Left cardiac atrium (tissue), 4 donors: ENCODE results near the gene ITSN1. TPM values are rescaled to one million over a fixed set of nuclear protein-coding genes. Genes with fewer than 3 reads are reported as not detected.
A peak's percentile ranks its signal among the peaks of the same experiment; 100 is the strongest.
"Not testable (repeated sequence)": the region's sequence is repeated elsewhere in the genome, so short reads cannot be mapped to it uniquely, and the experiment has no call there.

Source experiments
- ATAC-seq, 2 donors: fragments of 200-7000 bp; cut with Tn5 transposase; one replicate each; pipeline ENCODE4 v1.9.1; 2020; ENCODE audit warnings: mild to moderate bottlenecking in 2 of 2, moderate library complexity in 2 of 2
- DNase-seq: peaks from one replicate; pipeline ENCODE4 v3.0.0-alpha.2; 2020
- intact Hi-C, 2 donors: fragments of 100-400 bp; cut with DNase I; formaldehyde crosslinking; loops; one replicate each; pipeline versions ENCODE4 v1.14.1 to v1.15.1; 2022 to 2023
- total RNA-seq, 2 donors: library from RNA; stranded (reverse); fragmentation: NEBNext Ultra II Directional; extraction: Animal tissue kit (Norgen Biotek cat#: 25700); gene quantifications; one replicate each; pipeline ENCODE4 v1.2.1, GENCODE V29; 2021
- donor health status: DM: no; HTN: yes; CAD: no.
- donor health status: DM: no; HTN: yes; CAD: no; lungs with severe emphysema.
- donor health status: DM: yes; HTN: yes; CAD: no.
- donor health status: Dilated cardiomyopathy.

Gene ITSN1
- total RNA-seq, 2 donors from 2014 or later: 59.2 to 75.3 TPM

DNA sequence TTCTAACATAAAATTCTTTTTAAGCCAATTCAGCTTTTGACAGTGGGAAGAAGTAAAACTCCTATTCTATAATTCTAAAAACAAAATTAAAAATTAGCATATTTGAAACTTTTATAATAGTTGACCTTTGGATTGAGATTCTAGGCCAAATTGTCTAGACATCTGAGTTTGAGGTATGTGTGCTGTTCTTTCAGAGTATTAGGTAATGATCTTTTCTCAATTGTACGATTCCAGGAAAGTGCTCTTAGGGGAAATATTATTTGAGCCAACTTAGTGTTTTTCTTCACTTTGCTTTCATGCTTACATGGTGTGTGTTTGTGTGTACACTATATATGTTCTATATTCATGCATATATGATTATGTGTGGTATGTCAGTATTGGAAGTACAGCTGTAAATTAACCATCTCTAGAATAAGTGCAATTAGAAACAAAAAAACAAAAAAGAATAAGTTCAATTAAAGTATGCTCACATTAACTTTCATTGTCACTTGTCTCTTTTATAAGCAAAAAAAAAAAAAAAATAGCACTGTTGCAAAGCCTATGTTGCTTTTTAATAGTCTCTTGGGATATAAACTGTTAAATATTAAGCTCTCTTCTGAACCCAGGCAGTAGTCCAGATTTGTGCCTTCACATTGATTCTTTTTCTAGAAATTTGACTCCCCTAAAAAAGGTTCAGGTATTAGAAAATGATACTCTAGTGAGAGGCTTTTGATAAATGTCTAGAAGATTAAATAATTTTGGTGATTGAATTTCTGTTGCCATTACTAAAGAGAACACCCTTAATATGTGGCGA is 141.1 kb downstream of the ITSN1 start:
- intact Hi-C loops: no loop called here
- ATAC-seq: peak in 1 of 2 donors; percentile 41

DNA sequence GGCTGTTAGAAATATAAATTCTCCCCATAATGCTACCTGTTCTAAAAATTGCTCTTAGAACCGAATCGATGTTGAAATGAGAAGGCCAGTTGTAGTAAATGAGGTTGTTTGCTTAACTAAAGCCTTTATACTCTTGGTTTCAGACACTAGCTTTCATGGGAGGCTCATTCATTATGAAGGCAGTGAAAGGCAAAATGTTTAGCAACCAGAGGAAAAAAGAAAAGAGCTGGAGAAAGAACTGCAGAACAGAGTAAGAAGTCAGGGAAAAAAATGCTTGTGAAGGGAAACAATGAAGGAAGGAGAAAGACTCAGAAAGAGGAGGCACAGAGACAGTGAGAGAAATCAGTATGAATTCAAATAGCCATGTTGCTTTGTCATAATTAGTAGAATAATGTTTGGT is 145.1 kb downstream of the ITSN1 start:
- ATAC-seq (no peak), DNase-seq (no peak)
- intact Hi-C loops: no loop called here

More for the DNA sequence above, 141.1 kb downstream of the ITSN1 start:
- DNase-seq: no peak

DNA sequence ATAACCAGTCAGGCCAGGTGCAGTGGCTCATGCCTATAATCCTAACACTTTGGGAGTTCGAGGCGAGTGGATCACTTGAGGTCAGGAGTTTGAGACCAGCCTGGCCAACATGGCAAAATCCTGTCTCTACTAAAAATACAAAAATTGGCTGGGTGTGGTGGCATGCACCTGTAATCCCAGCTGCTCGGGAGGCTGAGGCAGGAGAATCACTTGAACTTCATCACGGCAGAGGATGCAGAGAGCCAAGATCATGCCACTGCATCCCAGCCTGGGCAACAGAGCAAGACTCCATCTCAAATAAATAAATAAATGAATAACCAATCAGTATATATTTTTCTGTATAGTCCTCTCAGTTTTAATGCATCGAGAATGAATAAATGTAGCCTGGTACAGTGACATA is 146.1 kb downstream of the ITSN1 start:
- DNase-seq, ATAC-seq, intact Hi-C loops: not testable (repeated sequence)

DNA sequence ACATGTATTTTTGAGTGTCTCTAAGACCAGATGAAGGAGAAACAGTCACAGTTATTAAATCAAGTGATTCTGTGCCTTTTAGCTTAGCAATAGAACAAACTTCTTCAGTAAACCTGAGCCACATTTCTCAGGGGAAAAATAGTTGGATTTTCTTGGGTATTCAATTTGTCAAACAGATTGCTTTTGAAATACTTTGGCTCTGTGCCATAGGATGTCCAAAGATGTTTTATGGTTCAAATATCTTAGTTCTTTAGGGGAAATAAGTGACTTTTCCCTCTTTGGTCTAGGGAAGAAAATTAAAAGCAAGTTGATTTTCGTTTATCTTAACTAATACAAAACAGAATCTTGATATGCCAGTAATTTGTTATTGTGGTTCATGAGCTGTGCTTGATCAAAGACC is 147.4 kb downstream of the ITSN1 start:
- DNase-seq (no peak), ATAC-seq (no peak)
- intact Hi-C loops: no loop called here

DNA sequence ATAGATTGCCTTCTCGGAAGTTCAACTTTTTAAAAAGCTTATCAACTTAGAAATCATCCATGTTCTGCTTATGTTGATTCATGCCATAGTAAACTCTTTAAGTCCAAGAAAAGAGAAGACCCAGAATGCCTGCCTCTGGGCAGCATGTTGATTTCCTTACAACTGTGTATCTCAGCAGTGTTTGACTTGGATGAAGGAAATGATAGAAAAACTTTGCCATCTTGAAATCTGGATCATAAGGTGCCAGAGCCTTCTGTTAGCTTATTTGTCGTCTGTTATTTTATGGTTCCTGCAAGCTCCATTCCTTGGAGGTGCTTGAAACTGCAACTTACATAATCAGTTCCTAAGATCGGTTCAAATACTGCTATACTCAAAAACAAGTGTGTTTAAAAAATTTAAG is 148.8 kb downstream of the ITSN1 start:
- no peak for DNase-seq
- intact Hi-C loops: no loop called here
- ATAC-seq: no peak

DNA sequence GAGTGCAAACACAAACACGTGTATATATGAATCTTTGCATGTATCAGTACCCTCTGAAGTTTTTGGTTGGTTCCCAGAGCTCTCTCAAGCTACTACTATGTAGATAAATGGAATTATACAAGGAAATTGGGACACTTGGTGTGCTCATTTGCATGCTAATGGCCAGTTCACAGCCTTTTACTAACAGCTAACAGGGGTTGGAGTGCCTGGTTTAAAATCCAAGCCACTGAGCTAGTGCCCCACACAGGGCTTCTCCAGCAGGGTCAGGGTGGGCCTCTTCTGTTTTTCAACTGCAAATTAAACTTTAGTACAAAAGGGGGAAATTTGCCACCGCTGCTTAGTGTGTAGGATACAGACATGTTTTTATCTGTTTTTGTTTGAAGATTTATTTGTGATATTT is 152.3 kb downstream of the ITSN1 start:
- ATAC-seq (no peak), DNase-seq (no peak)
- intact Hi-C loops: no loop called here

DNA sequence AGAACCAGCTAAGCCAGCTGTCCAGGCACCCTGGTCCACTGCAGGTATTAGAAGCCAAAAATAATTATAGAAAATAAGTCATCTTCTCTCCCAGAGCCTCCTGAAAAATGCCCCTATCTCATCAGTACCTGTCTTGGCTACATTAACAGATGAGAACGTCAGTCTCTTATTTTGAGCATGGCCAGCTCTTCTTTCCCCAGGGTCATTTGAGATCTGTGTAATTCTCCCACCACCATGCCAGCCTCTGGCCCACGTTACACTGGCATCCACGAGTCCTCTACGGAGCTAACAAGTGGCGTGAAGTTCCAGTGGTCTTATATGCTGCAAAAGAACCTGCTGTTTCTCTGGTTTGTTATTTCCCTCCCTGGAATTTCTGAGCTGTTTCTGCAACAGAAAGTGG is 155.3 kb downstream of the ITSN1 start:
- intact Hi-C loops: no loop called here
- ATAC-seq (no peak), DNase-seq (no peak)

DNA sequence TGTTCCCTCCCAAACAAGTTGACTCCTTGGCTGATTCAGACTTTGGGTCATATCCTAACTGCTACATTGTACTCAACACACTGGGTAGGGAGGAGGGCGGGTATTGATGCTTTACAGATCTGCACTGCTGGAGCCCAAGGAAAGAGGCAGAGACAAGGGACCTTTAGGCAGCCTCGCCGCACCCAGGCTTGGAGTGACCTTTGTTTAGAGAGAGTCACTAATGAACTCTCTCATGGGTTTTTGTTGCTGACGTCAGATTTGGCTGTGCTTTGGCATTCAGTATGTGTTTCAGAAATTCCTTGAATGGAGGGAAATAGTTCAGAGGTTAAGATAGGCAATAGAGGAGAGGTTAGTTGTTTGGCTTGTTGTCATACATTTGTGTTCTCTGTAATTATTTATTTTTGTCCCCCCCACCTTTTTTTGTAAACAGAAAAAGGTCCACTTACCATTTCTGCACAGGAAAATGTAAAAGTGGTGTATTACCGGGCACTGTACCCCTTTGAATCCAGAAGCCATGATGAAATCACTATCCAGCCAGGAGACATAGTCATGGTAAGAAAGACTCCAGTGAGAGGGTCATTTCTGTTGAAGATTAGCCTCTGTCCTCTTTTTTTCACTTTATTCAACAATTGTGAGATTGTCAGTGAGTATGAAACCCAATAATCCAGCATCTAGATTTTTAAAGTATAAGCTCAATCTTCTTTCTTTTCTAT is 157.2 kb downstream of the ITSN1 start:
- intact Hi-C loops: no loop called here
- peak; percentile 64 for DNase-seq
- peak; percentile 86 for ATAC-seq

DNA sequence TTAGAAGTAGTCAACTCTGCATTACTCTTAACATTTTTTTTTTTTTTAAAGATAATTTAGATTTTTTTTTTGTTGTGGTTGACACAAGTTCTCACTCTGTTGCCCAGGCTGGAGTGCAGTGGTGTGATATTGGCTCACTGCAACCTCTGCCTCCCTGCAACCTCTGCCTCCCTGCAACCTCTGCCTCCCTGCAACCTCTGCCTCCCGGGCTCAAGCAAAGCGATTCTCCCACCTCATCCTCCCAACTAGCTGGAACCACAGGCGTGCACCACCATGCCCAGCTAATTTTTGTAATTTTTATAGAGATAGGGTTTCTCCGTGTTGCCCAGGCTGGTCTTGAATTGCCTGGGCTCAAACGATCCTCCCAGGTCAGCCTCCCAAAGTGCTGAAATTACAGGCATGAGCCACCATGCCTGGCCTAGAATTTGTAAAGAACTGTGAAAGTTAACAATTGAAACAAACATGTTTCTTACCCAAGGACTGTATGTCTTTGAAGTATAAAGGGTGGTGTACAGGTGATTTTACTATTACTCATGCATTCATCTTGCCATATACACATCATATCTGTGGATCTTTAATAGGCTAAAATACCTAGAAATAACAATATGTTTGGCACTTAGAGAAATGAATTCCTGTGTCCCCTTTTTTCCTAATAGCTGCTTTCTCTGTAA is 158.6 kb downstream of the ITSN1 start:
- ATAC-seq (no peak), DNase-seq (no peak)
- intact Hi-C loops: no loop called here

DNA sequence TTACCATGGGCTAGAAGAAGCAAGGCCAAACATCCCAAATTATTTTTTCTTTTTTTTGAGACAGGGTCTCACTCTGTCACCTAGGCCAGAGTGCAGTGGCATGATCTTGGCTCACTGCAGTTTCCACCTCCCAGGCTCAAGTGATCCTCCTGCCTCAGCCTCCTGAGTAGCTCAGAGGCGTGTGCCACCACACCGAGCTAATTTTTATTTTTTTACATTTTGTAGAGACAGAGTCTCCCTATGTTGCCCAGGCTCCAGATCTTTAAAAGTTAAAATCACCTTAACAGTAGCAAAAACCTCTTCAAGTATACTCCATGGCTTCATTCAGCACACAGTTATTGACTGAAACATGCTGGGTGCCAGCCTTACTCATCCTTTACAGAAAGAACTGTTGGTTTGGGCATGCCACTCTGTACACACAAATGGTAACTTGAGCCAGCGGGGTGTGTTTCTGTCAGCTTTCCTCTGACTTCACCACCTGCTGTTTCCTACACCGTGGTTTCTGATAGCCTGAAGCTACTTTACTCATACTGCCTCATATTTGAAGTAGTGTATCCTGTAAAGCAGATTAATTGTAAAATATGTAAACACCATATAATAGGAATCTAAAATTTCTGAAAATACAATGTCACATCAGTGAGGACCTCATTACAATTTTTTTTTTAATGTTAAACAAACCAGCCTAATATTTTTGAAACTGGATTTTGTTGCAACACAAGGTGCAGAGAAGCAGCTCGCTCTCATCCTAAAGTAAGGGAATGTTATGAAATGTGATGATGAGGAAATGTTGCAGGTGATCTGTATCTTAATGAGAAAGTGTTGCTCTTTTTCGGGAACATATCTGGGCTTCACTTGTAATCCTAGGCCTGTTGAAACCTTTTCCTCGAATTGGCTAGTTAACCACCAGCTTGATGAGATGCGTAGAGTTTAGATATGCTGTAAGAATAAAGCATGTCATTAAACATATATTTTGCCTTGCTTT is 159.4 kb downstream of the ITSN1 start:
- DNase-seq: no peak
- intact Hi-C loops: no loop called here
- peak; percentile 9 to 44 for ATAC-seq

DNA sequence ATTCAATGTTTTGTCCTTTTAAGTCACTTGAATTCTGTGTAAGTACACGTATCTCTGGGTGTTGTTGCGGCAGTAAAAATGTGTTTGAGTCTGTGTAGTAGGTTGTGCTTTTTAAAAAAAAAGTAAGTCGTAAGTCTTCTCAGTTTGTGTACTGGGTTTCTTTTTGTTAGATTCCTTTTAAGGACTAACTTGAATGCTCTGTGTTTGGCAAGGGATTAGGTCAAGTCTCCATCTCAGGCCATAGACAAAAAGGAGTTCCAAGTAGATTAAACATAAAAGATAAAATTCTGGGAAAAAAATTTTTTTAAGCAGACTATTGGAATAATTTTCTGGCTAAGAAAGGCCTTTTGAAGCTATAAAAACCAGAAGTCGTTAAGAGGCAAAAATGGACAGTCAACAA is 160.2 kb downstream of the ITSN1 start:
- no peak for DNase-seq
- intact Hi-C loops: no loop called here
- peak; percentile 43 to 56 for ATAC-seq

DNA sequence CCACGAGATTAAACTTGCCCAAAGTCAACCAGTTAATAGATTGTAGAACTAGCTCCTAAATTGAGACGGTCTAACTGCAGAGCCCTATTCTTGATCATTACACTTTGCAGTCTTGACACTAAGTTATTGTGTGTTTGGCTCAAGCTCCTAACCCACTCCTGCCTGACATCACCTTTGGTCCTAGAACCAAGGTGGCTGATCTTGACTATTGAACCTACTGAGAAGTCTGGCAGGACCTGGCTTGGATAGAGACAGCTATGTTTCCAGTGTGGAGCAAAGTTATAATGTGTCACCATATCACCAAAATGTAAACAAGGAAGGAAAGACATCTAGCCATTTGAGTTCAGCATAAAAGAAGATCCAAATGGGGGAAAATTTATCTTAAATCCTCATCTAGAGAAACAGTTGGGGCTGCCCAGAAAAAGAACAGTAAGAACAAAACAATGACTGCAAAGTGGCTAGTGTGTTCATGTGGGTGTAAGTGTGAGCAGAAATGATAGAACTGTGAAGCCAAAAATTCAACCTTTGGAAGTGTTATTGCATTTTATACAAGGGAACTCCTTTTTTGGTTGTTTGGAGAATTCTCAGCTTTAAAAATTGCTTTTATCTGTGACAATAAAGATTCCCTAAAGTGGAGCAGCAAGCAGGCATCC is 166.5 kb downstream of the ITSN1 start:
- intact Hi-C loops: no loop called here
- DNase-seq (no peak), ATAC-seq (no peak)

DNA sequence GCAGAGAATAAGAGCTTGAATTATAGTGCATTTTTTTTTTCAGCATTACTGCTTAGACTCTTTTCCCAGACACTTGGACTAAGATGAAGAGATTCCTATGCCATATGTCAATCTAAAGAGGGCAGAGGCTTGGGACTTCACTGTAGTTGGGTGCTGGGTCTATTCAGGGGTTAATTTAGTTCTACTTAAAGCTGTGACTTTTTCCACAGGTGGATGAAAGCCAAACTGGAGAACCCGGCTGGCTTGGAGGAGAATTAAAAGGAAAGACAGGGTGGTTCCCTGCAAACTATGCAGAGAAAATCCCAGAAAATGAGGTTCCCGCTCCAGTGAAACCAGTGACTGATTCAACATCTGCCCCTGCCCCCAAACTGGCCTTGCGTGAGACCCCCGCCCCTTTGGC is 168.5 kb downstream of the ITSN1 start:
- ATAC-seq (peak; percentile 18 to 24), DNase-seq (no peak)
- intact Hi-C loops: no loop called here

DNA sequence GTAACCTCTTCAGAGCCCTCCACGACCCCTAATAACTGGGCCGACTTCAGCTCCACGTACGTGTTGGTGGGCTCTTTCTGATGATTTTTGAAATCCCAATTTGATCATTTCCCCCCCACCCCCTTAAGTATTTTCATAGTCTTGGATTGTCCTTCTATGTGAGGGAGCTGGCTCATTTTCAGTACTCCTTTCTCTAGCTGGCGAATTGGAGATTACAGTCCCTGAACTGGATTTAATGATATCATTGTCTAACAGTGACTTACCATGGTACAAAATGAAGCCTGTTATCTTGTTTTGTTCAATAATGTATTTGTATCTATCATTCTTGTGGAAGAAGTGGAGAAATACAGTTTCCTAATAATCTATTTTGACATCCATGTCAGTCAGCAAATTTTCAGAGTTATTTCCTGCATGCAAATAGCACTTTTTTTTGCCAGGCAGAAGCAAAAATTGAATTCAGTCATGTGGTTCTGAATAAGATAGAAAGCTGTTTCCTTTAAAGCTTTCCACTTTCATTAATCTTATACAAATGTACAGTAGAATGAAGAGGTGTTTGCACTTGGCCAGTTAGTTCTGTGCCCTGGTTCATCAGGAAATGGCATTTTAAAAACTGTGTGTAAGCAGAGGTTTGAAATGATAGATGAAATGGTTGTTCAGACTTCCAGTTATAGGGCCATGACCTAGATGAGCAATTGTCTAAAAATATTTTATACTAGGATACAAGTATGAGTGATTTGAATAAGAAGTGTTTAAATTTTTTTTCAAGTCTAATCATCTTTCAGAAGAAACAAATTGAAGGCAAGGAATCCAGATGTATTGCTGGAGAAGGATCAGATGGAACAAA is 169.1 kb downstream of the ITSN1 start:
- intact Hi-C loops: no loop called here
- ATAC-seq (peak; percentile 13 to 54), DNase-seq (no peak)

DNA sequence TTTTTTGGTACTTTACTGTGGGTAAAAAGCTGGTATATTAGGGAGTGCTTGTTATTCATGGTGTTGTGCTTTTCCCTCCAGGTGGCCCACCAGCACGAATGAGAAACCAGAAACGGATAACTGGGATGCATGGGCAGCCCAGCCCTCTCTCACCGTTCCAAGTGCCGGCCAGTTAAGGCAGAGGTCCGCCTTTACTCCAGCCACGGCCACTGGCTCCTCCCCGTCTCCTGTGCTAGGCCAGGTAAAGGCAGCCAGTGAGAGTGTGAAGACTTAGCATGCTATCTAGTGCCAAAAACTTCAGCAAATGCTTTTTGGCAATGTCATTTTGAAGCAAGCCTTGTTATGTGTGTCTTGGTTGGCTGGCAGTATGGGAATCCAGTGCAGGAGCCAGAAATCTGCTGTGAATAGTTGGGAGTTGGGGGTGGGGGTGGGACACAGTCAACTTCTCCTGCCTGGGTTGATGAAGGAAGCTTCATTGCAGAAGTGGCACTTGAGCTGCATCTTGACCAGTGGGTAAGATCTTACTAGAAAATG is 171.6 kb downstream of the ITSN1 start:
- intact Hi-C loops: no loop called here
- DNase-seq (no peak), ATAC-seq (no peak)

DNA sequence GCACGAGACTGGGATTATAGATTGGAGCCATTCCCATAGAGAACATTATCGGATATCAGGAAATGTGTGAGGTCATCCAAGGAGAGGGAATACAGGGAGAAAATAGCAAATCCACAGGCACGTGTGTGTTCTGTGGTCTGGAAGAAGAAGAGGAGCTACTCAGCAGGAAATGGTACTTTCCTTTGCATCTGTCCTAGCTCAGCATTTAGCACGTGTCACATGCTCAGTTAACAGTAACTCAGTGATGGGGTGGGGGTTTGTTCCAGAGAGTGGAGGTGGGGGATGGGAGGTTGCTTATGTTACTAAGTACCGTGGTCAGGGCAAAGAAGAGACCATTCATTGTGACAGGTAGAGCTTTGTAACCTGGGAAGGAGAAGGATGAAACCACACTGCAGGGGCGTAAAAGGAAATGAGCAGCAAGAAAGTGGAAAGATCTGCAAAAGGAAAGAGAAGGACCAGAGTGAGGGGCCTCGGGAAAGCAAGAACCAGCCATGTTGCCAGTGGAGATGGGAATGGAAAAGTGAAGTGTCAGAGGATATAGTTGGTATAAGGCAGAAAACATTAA is 172.9 kb downstream of the ITSN1 start:
- intact Hi-C loops: no loop called here
- DNase-seq (no peak), ATAC-seq (peak; percentile 14 to 30)

DNA sequence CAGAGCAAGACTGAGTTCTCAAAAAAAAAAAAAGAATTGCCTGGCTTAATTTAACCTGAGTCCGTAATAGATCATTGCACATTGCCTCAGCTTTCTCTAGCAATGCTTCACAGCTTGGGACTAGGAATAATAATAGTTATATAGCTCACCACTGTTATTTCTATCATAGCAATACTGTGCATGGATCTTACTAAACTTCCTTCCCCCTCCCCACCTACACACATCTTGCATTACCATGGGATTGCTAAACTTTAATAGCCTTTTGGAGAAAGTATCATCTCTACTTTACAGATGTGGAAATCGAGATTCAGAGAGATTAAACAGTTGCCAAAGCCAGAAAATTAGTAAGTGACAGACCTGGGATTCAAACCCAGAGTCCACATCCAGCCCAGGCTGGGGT is 173.9 kb downstream of the ITSN1 start:
- no peak for DNase-seq
- no peak for ATAC-seq
- intact Hi-C loops: no loop called here
